GM18502 (cell line): ENCODE results near the gene DNAJC18.
"Not testable (repeated sequence)": the region's sequence is repeated elsewhere in the genome, so short reads cannot be mapped to it uniquely, and the experiment has no call there.

Experiments
- ATAC-seq: cut with Tn5 transposase; IDR thresholded peaks from one replicate; pipeline ENCODE4 v1.9.1; 2021; ENCODE audit warnings: mild to moderate bottlenecking; ENCODE audit not compliant: unreplicated experiment, poor library complexity

Gene DNAJC18

DNA sequence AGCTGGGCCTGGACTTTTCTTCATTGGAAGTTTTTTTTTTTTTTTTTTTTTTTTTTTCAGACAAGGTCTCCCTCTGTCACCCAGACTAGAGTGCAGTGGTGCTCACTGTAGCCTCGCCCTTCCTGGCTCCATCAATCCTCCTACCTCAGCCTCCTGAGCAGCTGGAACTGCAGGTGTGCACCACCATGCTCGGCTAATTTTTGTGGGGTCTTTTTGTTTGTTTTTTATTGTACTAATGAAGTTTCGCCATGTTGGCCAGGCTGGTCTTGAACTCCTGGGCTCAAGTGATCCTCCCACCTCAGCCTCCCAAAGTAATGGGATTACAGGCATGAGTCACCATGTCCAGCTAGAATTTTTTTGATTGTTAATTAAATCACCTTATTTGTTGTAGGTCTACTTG, 3.6 kb downstream of the DNAJC18 start:
- ATAC-seq: no peak

GRCh38 chr5:139431706-139432105, 7.6 kb downstream of the DNAJC18 start:
- ATAC-seq: no peak

GRCh38 chr5:139430015-139430414, 9.3 kb downstream of the DNAJC18 start:
- no peak for ATAC-seq

GRCh38 chr5:139426203-139426885, 13.0 kb downstream of the DNAJC18 start:
- no peak for ATAC-seq

GRCh38 chr5:139425497-139425896, 13.8 kb downstream of the DNAJC18 start:
- no peak for ATAC-seq

GRCh38 chr5:139422307-139422893, 16.9 kb downstream of the DNAJC18 start:
- ATAC-seq: peak; percentile 58

DNA sequence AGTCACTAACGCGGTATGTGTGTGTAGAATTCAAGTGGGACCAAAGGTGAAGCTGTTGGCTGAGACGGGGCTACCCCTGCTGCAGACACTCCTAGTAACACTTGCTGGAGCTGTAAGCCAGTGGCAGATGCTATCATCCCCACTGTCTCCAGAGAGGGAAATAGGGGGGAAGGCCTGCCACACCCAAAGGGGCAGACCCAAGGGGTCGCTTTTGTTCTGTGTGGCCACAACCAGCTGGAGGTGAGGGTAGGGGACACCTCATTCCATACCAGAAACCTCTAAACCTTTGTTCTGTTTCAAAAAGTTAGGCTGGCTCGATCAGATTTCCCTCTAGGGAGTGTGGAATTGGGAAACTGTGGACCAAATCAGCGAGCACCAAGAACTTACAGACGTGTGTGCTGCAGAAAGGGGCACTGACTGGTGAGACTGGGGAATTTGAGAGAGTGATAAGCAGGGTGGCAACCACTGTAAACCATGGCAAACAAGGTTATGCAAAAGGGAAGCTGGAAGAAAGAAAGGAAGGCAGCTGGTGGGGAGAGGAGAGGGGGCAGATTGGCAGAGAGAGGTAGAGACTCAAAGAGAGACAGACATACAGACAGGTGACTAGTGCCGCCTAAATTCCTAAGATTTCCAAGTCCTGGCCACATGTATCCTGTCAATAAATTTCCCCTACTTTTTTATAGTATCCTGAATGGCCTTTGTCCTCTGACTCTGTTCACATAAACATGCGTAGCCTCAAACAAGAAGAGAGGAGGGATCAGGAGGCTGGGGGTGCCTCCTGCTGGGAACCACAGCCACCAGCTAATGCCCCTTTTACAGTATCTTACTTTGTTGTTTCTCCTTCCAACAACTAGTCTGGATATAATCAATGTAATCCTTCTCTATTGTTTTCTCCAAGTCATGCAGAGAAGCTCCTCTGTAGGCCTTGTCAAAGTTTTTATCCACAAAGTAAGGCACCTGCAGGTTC, 19.8 kb downstream of the DNAJC18 start:
- ATAC-seq: no peak

DNA sequence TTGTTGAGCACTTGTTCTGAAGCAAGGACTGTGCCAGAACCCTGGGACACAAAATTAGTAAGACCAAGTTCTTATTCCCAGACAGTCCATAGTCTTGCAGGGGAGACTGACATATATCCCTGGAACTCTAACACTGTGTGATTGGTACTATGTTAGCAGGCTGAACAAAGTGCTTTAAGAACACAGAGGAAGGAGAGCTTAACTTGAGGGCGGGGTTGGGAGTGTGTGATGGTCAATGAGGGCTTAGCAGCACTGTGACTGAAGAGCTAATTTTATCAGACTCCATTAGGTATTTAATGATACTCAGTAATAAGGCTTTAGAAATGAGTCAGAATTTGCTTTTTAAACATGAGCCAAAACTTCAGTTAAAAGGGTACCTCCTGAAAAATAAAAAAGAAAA, 20.5 kb downstream of the DNAJC18 start:
- no peak for ATAC-seq

- ATAC-seq: no peak
Observed at GRCh38 chr5:139417214-139417613, 22.1 kb downstream of the DNAJC18 start.

- ATAC-seq: no peak
Observed at GRCh38 chr5:139416651-139417050, 22.7 kb downstream of the DNAJC18 start.

DNA sequence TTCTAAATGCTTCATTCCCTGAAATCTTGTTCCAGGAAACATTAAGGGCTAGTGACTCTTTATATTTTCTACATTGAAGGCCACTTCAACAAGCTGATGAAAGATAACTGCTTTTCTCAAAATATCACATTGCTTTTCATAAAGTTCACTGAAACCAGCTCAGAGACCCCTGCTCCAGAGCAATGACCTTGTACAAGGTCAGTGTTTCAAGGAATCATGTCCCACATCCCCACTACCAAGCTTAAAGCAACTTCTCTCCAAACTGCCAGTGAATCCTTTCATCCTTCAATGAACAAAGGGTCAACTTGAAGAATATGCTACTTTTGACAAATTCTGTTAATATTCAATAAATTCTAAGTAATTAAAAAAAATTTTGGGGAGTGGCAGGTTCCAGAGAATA, 23.5 kb downstream of the DNAJC18 start:
- no peak for ATAC-seq

DNA sequence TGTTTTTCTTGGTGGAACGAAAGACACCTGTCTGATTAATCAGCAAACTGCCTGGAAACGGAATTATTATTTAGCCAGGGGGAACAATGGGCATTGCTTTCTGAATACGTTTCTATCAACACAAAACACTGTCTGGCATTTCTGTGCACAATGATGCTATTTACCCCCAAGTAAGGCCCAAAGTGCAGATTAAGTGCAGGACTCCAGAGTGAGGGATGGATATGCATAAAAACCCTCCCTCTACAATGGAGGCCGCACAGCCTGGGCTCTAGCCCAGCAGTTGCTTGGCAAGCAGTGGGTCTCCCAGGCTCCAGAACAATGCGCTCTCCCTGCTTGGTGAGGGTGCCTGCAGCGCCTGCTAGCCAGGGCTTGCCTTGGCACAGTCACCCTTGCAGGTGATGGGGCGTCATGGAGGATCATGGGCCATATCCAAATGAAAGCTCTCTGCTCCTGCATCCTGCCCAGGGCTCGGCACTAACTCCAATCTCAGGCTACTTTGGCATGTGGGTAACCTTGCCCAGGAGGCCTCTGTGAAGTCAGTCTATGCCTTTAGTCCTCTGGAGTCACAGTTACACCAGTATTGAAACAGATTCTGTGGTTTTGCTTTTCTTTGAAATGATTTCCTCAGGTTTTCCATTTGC, 24.0 kb downstream of the DNAJC18 start:
- no peak for ATAC-seq

GRCh38 chr5:139414581-139415130, 24.7 kb downstream of the DNAJC18 start:
- ATAC-seq: no peak

- ATAC-seq: no peak
Observed at GRCh38 chr5:139413963-139414362, 25.4 kb downstream of the DNAJC18 start.

DNA sequence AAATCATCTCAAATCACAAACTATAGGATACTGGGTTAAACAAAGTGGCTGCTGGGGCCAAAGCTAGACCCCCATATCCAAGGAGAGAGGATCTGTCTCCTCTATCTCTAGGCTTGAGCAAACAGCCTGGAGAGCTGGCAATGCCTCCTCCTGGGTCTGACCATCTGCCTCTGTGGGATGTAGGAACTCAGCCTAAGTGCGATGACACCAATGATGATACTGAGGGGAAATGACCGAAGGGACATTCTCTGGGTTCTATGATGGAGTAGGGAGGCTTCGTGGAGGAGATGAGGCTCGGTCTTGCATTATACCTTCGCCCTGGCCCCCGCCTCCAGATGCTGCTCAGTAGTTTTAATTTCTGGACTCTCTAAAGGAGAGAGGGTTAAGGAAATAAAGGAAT, 26.2 kb downstream of the DNAJC18 start:
- no peak for ATAC-seq

DNA sequence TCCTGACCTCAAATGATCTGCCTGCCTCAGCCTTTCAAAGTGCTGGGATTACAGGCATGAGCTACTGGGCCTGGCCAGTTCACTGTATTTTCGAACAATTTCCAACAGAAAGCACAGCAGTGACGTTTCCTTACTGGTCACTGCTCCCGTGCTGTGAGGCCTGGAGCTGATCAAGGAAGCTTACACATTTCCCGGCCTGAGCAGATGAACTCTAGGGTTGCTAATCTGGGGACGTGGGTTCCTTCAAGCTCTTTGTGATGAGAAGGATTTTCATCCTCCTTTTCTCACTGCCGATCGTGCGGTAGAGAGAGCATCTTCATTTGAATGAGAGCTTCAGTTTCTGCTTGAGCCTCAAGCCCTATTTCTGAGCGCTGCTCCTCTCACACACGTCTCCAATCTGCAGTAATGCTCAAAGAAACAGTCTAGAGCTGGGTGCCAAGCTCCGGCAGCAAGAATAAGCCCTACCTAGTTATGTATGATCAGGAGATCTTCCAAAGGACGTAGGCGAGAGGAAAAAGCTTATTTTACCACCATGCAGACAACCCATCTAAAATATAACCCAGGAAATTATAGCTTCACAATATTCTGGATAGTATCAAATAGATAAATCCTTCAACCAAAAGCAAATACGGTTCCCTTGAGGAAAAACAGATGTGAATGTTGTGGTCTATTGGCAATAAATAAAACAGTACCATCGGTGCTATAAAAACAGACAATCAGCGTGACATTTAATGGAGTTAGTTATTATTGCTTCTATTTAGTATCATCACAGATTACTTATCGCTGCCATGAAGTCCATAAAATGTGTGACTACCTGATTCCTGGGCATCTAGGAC, 28.1 kb downstream of the DNAJC18 start:
- ATAC-seq: no peak

DNA sequence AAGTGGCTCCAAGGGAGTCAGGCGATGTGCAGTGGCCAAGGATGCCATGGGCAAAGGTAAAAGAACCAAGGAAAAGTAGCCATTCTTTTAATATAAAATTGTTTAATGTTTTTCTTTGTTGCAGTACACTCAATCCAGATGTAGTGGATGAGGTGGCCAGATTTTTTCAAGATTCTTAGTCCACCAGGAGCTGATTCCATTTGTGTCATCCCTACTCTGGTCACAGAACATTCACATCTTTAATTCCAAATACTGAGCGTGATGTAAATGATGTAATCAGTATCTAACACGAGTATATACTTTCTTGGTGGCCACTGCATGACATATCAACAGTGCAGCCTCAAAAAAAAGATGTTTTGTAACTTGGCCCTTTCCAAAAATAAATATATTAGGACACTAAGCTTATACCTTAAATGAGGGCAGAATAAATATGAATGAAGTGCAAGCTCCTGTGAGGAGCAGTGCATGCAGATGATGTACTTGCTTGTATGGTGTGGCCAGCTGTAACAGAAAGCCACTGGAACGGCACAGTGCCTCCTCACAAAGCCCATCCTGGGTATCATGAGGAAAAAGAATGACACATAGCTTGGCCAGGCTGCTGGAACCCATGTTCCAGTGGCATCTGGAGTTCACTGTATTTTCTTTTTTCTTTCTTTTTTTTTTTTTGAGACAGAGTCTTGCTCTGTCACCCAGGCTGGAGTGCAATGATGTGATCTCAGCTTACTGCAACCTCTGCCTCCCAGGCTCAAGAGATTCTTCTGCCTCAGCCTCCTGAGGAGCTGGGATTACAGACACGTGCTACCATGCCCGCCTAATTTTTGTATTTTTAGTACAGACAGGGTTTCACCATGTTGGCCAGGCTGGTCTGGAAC, 29.0 kb downstream of the DNAJC18 start:
- no peak for ATAC-seq

DNA sequence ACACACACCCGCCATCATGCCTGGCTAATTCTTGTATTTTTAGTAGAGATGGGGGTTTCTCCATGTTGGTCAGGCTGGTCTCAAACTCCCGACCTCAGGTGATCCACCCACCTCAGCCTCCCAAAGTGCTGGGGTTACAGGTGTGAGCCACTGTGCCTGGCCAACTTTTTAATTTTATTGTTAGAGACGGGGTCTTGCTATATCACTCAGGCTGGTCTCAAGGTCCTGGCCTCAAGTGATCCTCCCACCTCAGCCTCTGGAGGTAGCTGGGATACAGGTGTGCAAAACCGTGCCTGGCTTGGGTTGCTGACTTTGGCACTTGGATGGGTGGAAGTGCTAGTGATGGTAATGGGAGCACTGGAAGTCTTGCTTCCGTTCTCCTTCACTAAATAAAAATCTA, 30.2 kb downstream of the DNAJC18 start:
- not testable (repeated sequence) for ATAC-seq

GRCh38 chr5:139408191-139408590, 31.1 kb downstream of the DNAJC18 start:
- no peak for ATAC-seq
